ENCODE data around the gene PPFIA1.

DNA sequence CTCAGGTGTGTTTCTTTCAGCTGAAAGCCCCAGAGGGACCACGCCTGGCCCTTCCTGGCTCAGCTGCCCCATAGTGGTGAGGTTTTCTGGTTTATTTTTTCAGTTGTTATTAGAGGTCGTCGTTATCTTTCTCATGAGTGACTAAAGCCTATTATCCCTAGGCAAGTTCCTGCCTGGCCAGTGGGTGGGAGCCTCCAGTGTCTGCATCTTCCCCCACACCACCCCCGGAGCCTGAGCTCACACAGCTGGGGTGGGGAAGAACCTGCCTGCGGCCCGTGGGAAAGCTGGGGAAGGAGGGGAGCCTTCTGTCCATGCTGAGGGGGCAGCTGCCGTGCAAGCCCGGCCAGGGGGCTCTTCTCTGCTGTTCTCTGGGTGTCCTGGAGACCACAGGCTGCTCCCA is 24.3 kb upstream of the PPFIA1 start:
- TF ChIP-seq, protein P1, sequence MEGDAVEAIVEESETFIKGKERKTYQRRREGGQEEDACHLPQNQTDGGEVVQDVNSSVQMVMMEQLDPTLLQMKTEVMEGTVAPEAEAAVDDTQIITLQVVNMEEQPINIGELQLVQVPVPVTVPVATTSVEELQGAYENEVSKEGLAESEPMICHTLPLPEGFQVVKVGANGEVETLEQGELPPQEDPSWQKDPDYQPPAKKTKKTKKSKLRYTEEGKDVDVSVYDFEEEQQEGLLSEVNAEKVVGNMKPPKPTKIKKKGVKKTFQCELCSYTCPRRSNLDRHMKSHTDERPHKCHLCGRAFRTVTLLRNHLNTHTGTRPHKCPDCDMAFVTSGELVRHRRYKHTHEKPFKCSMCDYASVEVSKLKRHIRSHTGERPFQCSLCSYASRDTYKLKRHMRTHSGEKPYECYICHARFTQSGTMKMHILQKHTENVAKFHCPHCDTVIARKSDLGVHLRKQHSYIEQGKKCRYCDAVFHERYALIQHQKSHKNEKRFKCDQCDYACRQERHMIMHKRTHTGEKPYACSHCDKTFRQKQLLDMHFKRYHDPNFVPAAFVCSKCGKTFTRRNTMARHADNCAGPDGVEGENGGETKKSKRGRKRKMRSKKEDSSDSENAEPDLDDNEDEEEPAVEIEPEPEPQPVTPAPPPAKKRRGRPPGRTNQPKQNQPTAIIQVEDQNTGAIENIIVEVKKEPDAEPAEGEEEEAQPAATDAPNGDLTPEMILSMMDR (IDR thresholded peaks at IDR 0.05), result no peak
- TF ChIP-seq POLR2A (IDR thresholded peaks at IDR 0.05), result no peak

Measured in esophagus squamous epithelium (tissue), 4 donors.